PC-3 (cell line): ENCODE data around the gene NARS2. TPM values are rescaled to one million over a fixed set of nuclear protein-coding genes. Genes with fewer than 3 reads are reported as not detected.

ENCODE experiments used
- ATAC-seq: fragments of 200-7000 bp; cut with Tn5 transposase; 2 replicates; pipeline ENCODE4 v1.9.1; 2020; ENCODE audit warnings: mild to moderate bottlenecking, moderate library complexity
- BruUV-seq: library from RNA; stranded (reverse); fragments of 400-500 nt; replicated peaks from 2 replicates; lab custom pipeline; 2021; lab: Mats Ljungman, UMichigan
- CTCF ChIA-PET: fragments of 300-600 bp; sonication (Branson Sonifier 250); formaldehyde crosslinking; loops from one replicate; lab custom pipeline; 2022; ENCODE audit warnings: antibody characterized with exemption; lab: Charles Lee
- POLR2A ChIA-PET: fragments of 300-600 bp; sonication (Branson Sonifier 250); formaldehyde crosslinking; loops from one replicate; lab custom pipeline; 2022; ENCODE audit warnings: antibody characterized with exemption; ENCODE audit not compliant: unreplicated experiment; lab: Charles Lee
- DNase-seq: peaks from one replicate; pipeline ENCODE4 v3.0.0-alpha.2; 2015
- H2AFZ ChIP-seq: fragments of 300-600 bp; sonication (generic); 2 replicates; pipeline ENCODE4 v1.6.0; 2016; ENCODE audit warnings: antibody characterized with exemption, low read length
- H3F3A ChIP-seq: fragments of 300-600 bp; sonication (generic); one replicate; pipeline ENCODE4 v1.6.0; 2017; ENCODE audit warnings: antibody characterized with exemption, low read length, control low read depth, mild to moderate bottlenecking; ENCODE audit not compliant: unreplicated experiment
- H3K27ac ChIP-seq: fragments of 300-600 bp; sonication (generic); 2 replicates; pipeline ENCODE4 v1.5.1; 2016; ENCODE audit warnings: mild to moderate bottlenecking, low read length
- H3K27me3 ChIP-seq: fragments of 300-600 bp; sonication (generic); 2 replicates; pipeline ENCODE4 v1.6.1; 2016; ENCODE audit warnings: low read length, mixed read lengths
- H3K36me3 ChIP-seq: fragments of 300-600 bp; sonication (generic); 2 replicates; pipeline ENCODE4 v1.6.1; 2016; ENCODE audit warnings: low read depth, mixed run types, low read length, mixed read lengths
- H3K4me1 ChIP-seq: fragments of 300-600 bp; sonication (generic); 2 replicates; pipeline ENCODE4 v1.5.1; 2016; ENCODE audit warnings: low read length; ENCODE audit not compliant: insufficient read depth
- H3K4me2 ChIP-seq: fragments of 300-600 bp; sonication (generic); 2 replicates; pipeline ENCODE4 v1.6.0; 2016; ENCODE audit warnings: low read length
- H3K4me3 ChIP-seq: fragments of 300-600 bp; sonication (generic); 2 replicates; pipeline ENCODE4 v1.5.1; 2016; ENCODE audit warnings: mild to moderate bottlenecking, low read length, mixed read lengths
- H3K79me2 ChIP-seq: fragments of 300-600 bp; sonication (generic); 2 replicates; pipeline ENCODE4 v1.6.1; 2017; ENCODE audit warnings: low read length, mixed read lengths
- H3K9ac ChIP-seq: fragments of 300-600 bp; sonication (generic); 2 replicates; pipeline ENCODE4 v1.6.0; 2016; ENCODE audit warnings: mild to moderate bottlenecking, low read length
- H3K9me2 ChIP-seq: fragments of 300-600 bp; sonication (generic); replicated peaks from 2 replicates; pipeline ENCODE4 v1.6.1; 2016; ENCODE audit warnings: mixed run types, low read length, mixed read lengths
- H3K9me3 ChIP-seq: fragments of 300-600 bp; sonication (generic); 2 replicates; pipeline ENCODE4 v1.6.1; 2016; ENCODE audit warnings: low read length, mixed read lengths
- H4K20me1 ChIP-seq: fragments of 300-600 bp; sonication (generic); 2 replicates; pipeline ENCODE4 v1.6.1; 2016; ENCODE audit warnings: low read length, mixed read lengths
- CTCF ChIP-seq: fragments of 300-600 bp; sonication (generic); conservative IDR thresholded peaks from 2 replicates; pipeline ENCODE4 v1.5.1; 2017; ENCODE audit warnings: antibody characterized with exemption, low read depth, mild to moderate bottlenecking, low read length
- EZH2 ChIP-seq: fragments of 300-600 bp; sonication (generic); IDR thresholded peaks from one replicate; pipeline ENCODE4 v1.6.1; 2017; ENCODE audit warnings: antibody characterized with exemption, mild to moderate bottlenecking, low read length; ENCODE audit not compliant: unreplicated experiment
- EZH2phosphoT487 ChIP-seq: fragments of 300-600 bp; sonication (generic); IDR thresholded peaks from 2 replicates; pipeline ENCODE4 v1.6.1; 2018; ENCODE audit warnings: mild to moderate bottlenecking, antibody characterized with exemption, low read length, borderline replicate concordance
- intact Hi-C: fragments of 100-400 bp; cut with micrococcal nuclease; formaldehyde crosslinking; loops from 2 replicates; pipeline ENCODE4 v1.9.0; 2023
- total RNA-seq: library from RNA; depleted of rRNA; stranded (reverse); fragments of >200 nt; gene quantifications from 2 replicates; pipeline ENCODE4 v1.2.3, GENCODE V29; 2014

The NARS2 gene
- total RNA-seq, 1 experiment from 2014 or later, result 33.5 TPM

DNA sequence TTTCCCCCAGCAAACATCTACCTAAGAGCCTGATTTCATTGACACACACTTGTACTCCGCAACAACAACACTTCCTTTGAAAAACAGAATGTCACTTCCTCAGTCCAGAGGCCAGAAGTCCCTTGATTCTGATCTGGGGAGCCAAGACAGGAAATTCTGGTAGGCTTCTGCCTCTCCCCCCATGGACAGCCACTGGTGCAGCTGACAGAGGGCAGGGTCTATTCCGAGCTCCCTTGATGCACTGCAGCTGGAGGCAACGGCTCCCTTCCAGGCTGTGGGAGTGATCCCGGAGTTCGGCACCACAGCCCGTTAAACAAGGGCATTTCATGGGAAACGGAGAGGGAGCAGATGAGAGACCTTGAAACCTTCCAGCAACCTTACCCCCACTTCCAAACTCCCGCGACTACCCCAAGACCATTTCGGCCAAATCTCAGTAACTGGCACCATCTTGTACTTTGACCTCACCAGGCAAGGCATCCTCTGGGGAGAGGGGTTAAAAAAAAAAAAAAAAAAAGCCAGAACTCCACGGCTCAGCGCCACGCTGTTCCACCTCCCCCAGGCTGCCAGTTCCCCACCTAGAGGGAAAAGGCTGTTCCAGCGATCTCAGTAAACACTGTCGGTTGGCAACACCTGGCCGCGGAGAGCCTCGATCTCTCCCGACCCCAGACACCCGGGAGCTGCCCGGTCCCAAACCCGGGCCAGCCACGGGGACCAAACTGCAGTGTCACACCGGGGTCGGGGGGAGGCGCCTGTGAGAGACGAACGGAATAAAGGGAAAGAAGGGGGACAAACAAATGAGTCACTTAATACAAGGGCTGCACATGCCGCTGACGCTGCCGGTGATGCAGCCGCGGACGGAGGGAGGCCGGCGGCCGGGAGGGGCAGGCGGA, 158.1 kb downstream of the NARS2 start:
- Histone ChIP-seq H3K27me3 (no peaks in the 10 kb centered on the region), H3K4me1 (peaks cover 33% of the 10 kb centered on the region), H3K36me3 (no peaks in the 10 kb centered on the region), H3K9me2 (no peaks in the 10 kb centered on the region), H3K9me3 (no peaks in the 10 kb centered on the region), H2AFZ (peak overlapping the region; percentile 84), H3K4me2 (peak overlapping the region; percentile 86), H4K20me1 (no peaks in the 10 kb centered on the region), H3K79me2 (peaks cover 36% of the 10 kb centered on the region), H3F3A (no peaks in the 10 kb centered on the region), H3K9ac (peak overlapping the region; percentile 62), H3K27ac (peak overlapping the region; percentile 63), H3K4me3 (peak overlapping the region; percentile 70)
- ATAC-seq, result peak; percentile 45
- no peak; the same call in 1 of the 2 replicates for TF ChIP-seq EZH2phosphoT487
- no peak for TF ChIP-seq EZH2
- peak; percentile 73 for TF ChIP-seq CTCF
- BruUV-seq, result TSS peak; percentile 69
- intact Hi-C loops, result loop anchor here (1.0 to 2.0 kb wide), 2 partner anchors 72 to 148 kb away; no protein-coding TSS in a partner anchor
- ChIA-PET POLR2A (interaction anchor here (0.6 kb wide), 2 partner anchors 25 to 299 kb away, joined by 4 to 6 read pairs; no protein-coding TSS in a partner anchor), CTCF (interaction anchor here (0.6 to 2.7 kb wide), 3 partner anchors 148 to 189 kb away, joined by 11 to 16 read pairs (median 11); no protein-coding TSS in a partner anchor)
- DNase-seq, result peak; percentile 90

DNA sequence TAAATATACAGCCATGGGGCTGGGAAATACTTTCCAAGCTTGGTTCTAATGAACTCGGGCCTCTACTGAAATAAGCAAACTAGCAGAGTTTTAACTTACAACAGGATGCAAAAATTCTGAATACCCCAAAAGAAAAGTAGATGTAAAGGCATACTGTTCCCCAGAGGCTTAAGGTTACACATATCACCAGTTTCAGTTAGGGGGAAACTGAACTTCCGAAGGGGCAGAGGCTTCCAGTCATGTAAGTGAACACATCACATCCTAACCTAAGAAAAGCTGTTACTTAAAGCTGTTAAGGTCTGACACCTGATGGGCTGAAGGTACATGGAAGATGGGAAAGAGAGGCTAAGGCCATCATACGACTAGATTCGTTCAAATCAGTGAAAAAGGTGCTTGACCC, 159.3 kb downstream of the NARS2 start:
- no peaks in the 10 kb centered on the region for H3F3A ChIP-seq
- no peaks in the 10 kb centered on the region for H3K27me3 ChIP-seq
- no peaks in the 10 kb centered on the region for H4K20me1 ChIP-seq
- DNase-seq, result no peak
- peaks cover 43% of the 10 kb centered on the region for H3K79me2 ChIP-seq
- H3K27ac ChIP-seq, result no peak overlapping the region
- no TSS peak for BruUV-seq
- H3K36me3 ChIP-seq, result no peaks in the 10 kb centered on the region
- H3K4me3 ChIP-seq, result no peak overlapping the region
- no peak overlapping the region for H3K4me2 ChIP-seq
- POLR2A ChIA-PET, result no interaction called here
- H3K9me3 ChIP-seq, result no peaks in the 10 kb centered on the region
- intact Hi-C loops, result loop anchor here (2.0 kb wide), 1 partner anchor 267 kb away; no protein-coding TSS in a partner anchor
- H3K9ac ChIP-seq, result no peak overlapping the region
- no peak for ATAC-seq
- TF ChIP-seq CTCF (no peak), EZH2 (no peak)
- CTCF ChIA-PET, result interaction anchor here (1.0 to 2.5 kb wide), 2 partner anchors 149 to 187 kb away, joined by 7 to 11 read pairs; no protein-coding TSS in a partner anchor
- no peak overlapping the region for H2AFZ ChIP-seq
- no peaks in the 10 kb centered on the region for H3K9me2 ChIP-seq
- H3K4me1 ChIP-seq, result peaks cover 33% of the 10 kb centered on the region
